ENCODE data around the gene AFAP1L1.

Gene AFAP1L1

GRCh38 chr5:149314571-149315111 is 43.0 kb downstream of the AFAP1L1 start:
- no peak for TF ChIP-seq CTCF (conservative IDR thresholded peaks at IDR 0.05; ENCODE audit: low read depth)
- CTCF ChIA-PET, result interaction anchor here (0.7 to 2.4 kb wide), 7 partner anchors 23 to 963 kb away, joined by 3 to 11 read pairs (median 3); no protein-coding TSS in a partner anchor
- POLR2A ChIA-PET (ENCODE audit: low non-redundant PET), result interaction anchor here (1.3 kb wide), 1 partner anchor 30 kb away, joined by 4 read pairs; the partner anchor contains the start of gene GRPEL2
- DNase-seq (ENCODE audit: low spot score), result no peak
- no peak overlapping the region for H3K27ac ChIP-seq

DNA sequence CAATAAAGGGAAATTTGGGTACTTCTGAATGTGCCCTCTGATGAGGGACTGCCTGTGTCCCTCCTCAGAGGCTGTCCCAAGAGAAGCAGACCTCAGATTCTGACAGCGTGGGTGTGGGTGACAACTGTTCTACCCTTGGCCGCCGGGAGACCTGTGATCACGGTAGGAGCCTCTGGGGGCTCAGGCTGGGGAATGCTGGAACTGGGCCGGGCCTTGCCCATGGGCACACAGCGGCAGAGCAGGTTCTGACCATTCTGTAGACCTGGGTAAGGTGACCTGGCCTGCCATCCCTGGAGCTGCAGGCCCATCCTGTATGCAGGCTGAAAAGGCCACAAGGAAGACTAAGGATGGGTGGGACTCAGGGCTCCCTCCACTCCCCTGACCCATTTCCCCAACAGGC is 44.1 kb downstream of the AFAP1L1 start:
- CTCF ChIA-PET, result interaction anchor here (0.7 to 2.4 kb wide), 3 partner anchors 22 to 65 kb away, joined by 4 to 11 read pairs (median 5); no protein-coding TSS in a partner anchor
- TF ChIP-seq CTCF (conservative IDR thresholded peaks at IDR 0.05; ENCODE audit: low read depth), result no peak
- peak overlapping the region; percentile 9; the same call in 1 of the 2 replicates for H3K27ac ChIP-seq
- POLR2A ChIA-PET (ENCODE audit: low non-redundant PET), result interaction anchor here (1.3 kb wide), 1 partner anchor 29 kb away, joined by 4 read pairs; the partner anchor contains the start of gene GRPEL2
- DNase-seq (ENCODE audit: low spot score), result no peak

- ChIA-PET POLR2A (ENCODE audit: low non-redundant PET) (interaction anchor here (1.0 kb wide), 1 partner anchor 55 kb away, joined by 4 read pairs; no protein-coding TSS in a partner anchor), CTCF (interaction anchor here (0.6 to 5.0 kb wide), 18 partner anchors 8 to 187 kb away, joined by 3 to 40 read pairs (median 4); partner anchors contain the start of gene ABLIM3)
- TF ChIP-seq CTCF (conservative IDR thresholded peaks at IDR 0.05; ENCODE audit: low read depth), result peak; percentile 83
- H3K27ac ChIP-seq, result peak overlapping the region; percentile 51
- peak; percentile 75 for DNase-seq (ENCODE audit: low spot score)
Measured at GRCh38 chr5:149317281-149318048, 45.8 kb downstream of the AFAP1L1 start.

- CTCF ChIA-PET, result interaction anchor here (2.2 to 5.0 kb wide), 2 partner anchors 48 to 53 kb away, joined by 16 to 40 read pairs; no protein-coding TSS in a partner anchor
- POLR2A ChIA-PET (ENCODE audit: low non-redundant PET), result no interaction called here
Measured at GRCh38 chr5:149319174-149319573, 47.5 kb downstream of the AFAP1L1 start.

DNA sequence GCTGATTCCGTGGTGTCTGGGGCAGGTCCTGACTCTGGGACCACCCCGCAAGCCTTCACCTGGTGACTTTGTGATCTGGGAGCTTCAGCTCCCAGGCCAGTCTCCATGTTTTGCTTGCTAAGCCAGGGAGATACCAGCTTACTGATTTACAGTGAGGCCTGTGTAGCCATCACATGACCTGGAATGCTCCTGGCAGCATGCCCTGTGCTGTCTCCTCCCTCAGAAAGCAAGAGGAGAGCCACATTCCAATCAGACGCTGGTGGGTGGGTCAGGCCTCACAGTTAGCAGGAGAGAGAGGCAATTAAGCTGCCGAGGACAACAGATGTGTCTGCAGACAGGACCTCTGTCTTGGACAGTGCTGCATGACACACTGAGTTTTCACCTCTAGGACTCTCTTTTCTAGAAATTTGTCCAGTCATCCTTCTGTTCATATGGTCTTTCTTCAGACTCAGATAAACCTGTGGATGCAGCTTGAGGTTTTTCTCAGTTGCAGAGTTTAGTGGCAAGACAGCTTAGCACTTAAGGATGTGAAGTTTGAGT is 49.2 kb downstream of the AFAP1L1 start:
- H3K27ac ChIP-seq, result peak overlapping the region; percentile 85
- peak; percentile 88 for DNase-seq (ENCODE audit: low spot score)
- ChIA-PET CTCF (interaction anchor here (0.6 to 5.0 kb wide), 5 partner anchors 47 to 244 kb away, joined by 3 to 40 read pairs (median 5); no protein-coding TSS in a partner anchor), POLR2A (ENCODE audit: low non-redundant PET) (interaction anchor here (0.7 to 1.1 kb wide), 3 partner anchors 21 to 35 kb away, joined by 3 to 6 read pairs (median 5); partner anchors contain the start of gene GRPEL2)
- no peak for TF ChIP-seq CTCF (conservative IDR thresholded peaks at IDR 0.05; ENCODE audit: low read depth)

More at GRCh38 chr5:149319174-149319573, 47.5 kb downstream of the AFAP1L1 start:
- H3K27ac ChIP-seq, result peak overlapping the region; percentile 85
- no peak for TF ChIP-seq CTCF (conservative IDR thresholded peaks at IDR 0.05; ENCODE audit: low read depth)
- no peak for DNase-seq (ENCODE audit: low spot score)

GRCh38 chr5:149322518-149322917 is 50.9 kb downstream of the AFAP1L1 start:
- H3K27ac ChIP-seq, result peak overlapping the region; percentile 15
- ChIA-PET CTCF (interaction anchor here (0.5 to 1.6 kb wide), 4 partner anchors 45 to 242 kb away, joined by 3 to 5 read pairs (median 4); no protein-coding TSS in a partner anchor), POLR2A (ENCODE audit: low non-redundant PET) (no interaction called here)
- no peak for DNase-seq (ENCODE audit: low spot score)
- no peak for TF ChIP-seq CTCF (conservative IDR thresholded peaks at IDR 0.05; ENCODE audit: low read depth)

Data from RWPE1 (cell line).